Osteoblast (primary cell): ENCODE data around the gene BZW2. TPM values are rescaled to one million over a fixed set of nuclear protein-coding genes. Genes with fewer than 3 reads are reported as not detected.
A peak's percentile ranks its signal among the peaks of the same experiment; 100 is the strongest.

Experiments
- DNase-seq: peaks from one replicate; pipeline ENCODE4 v3.0.0; 2011; ENCODE audit warnings: low spot score, mixed read lengths; ENCODE audit not compliant: insufficient read length; ENCODE audit errors: missing footprints
- H2AFZ ChIP-seq: 2 replicates; pipeline ENCODE4 v1.6.0; 2011; ENCODE audit warnings: mild to moderate bottlenecking, low read length
- H3K27ac ChIP-seq: 2 replicates; pipeline ENCODE4 v1.5.1; 2011; ENCODE audit warnings: mild to moderate bottlenecking, low read depth, low read length, moderate library complexity
- H3K27me3 ChIP-seq: 2 replicates; pipeline ENCODE4 v1.6.0; 2012; ENCODE audit warnings: mild to moderate bottlenecking, control low read depth, inconsistent platforms, low read length, moderate library complexity; ENCODE audit not compliant: insufficient read depth
- H3K36me3 ChIP-seq: 2 replicates; pipeline ENCODE4 v1.5.1; 2011; ENCODE audit warnings: mild to moderate bottlenecking, low read length, control low read depth, moderate library complexity; ENCODE audit not compliant: insufficient read depth
- H3K4me1 ChIP-seq: 2 replicates; pipeline ENCODE4 v1.5.1; 2011; ENCODE audit warnings: mild to moderate bottlenecking, low read length, control low read depth, moderate library complexity; ENCODE audit not compliant: insufficient read depth
- H3K4me2 ChIP-seq: 2 replicates; pipeline ENCODE4 v1.6.0; 2011; ENCODE audit warnings: mild to moderate bottlenecking, low read length; ENCODE audit not compliant: insufficient read depth
- H3K4me3 ChIP-seq: fragments of 200-600 bp; sonication (generic); 3 replicates; pipeline ENCODE4 v1.5.1; 2012; ENCODE audit warnings: mild to moderate bottlenecking, low read length, inconsistent platforms; ENCODE audit not compliant: insufficient read depth
- H3K79me2 ChIP-seq: 2 replicates; pipeline ENCODE4 v1.6.0; 2012; ENCODE audit warnings: mild to moderate bottlenecking, low read length, control low read depth, inconsistent platforms; ENCODE audit not compliant: insufficient read depth
- H3K9me3 ChIP-seq: 2 replicates; pipeline ENCODE4 v1.5.1; 2011; ENCODE audit warnings: low read depth, low read length, control low read depth
- H4K20me1 ChIP-seq: 2 replicates; pipeline ENCODE4 v1.6.0; 2012; ENCODE audit warnings: mild to moderate bottlenecking, low read length, control low read depth; ENCODE audit not compliant: insufficient read depth
- CTCF ChIP-seq: IDR thresholded peaks from 2 replicates; pipeline ENCODE4 v1.5.1; 2011; ENCODE audit warnings: mild to moderate bottlenecking, low read depth, low read length, moderate library complexity; ENCODE audit errors: extremely low read depth
- total RNA-seq: library from RNA; depleted of rRNA; stranded (reverse); fragments of >200 nt; gene quantifications from 2 replicates; pipeline ENCODE4 v1.2.3, GENCODE V29; 2012

The BZW2 gene
- total RNA-seq, 1 donor: 52.8 TPM

DNA sequence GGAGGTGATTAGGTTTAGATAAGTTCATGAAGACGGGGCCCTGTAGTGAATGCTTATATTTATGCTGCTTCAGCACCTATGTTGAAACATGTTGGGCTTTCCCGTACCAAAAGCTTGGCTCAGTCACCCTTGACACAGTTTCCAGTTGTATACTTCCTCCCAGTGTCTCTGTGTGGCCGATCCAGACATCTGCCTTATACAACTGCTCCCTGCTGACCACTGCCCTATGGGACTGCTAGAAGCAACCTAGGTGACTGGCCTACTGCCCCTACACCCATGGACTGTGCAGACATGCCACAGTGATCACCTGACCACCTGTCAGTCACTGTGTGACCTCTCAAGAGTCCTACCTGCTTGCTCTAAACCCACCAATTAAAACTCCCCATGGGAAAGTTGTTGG is 85.0 kb downstream of the BZW2 start:
- Histone ChIP-seq H3K27me3 (no peaks in the 10 kb centered on the region), H3K9me3 (no peaks in the 10 kb centered on the region), H3K4me1 (no peaks in the 10 kb centered on the region), H4K20me1 (no peaks in the 10 kb centered on the region), H2AFZ (no peak overlapping the region), H3K4me3 (no peak overlapping the region), H3K79me2 (no peaks in the 10 kb centered on the region), H3K36me3 (no peaks in the 10 kb centered on the region), H3K4me2 (no peak overlapping the region), H3K27ac (no peak overlapping the region)
- no peak for TF ChIP-seq CTCF
- DNase-seq: peak; percentile 31

DNA sequence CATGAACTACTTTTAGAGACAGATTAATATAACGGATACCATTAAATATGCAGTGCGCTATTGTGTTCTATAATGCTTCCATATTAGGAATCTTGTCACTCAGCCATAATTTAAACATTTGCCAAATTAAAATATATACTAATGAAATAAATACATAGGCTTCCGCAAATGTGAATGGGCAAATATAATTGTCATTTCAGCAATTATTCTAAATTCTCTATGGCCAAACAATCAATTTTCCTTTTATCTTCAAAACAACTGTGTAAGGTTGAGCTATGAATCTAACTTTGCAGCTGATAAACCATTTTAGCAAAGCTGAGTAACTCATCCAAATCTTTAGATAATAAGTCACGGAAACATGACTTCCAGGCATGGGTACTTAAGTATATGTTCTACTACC is 86.8 kb downstream of the BZW2 start:
- no peaks in the 10 kb centered on the region for H4K20me1 ChIP-seq
- no peak overlapping the region for H3K4me3 ChIP-seq
- no peaks in the 10 kb centered on the region for H3K9me3 ChIP-seq
- H3K27ac ChIP-seq: no peak overlapping the region
- no peaks in the 10 kb centered on the region for H3K4me1 ChIP-seq
- no peaks in the 10 kb centered on the region for H3K36me3 ChIP-seq
- no peaks in the 10 kb centered on the region for H3K79me2 ChIP-seq
- no peaks in the 10 kb centered on the region for H3K27me3 ChIP-seq
- no peak for TF ChIP-seq CTCF
- DNase-seq: no peak
- no peak overlapping the region for H2AFZ ChIP-seq
- H3K4me2 ChIP-seq: no peak overlapping the region

- H3K4me3 ChIP-seq: no peak overlapping the region
Measured at GRCh38 chr7:16734148-16734726, 88.3 kb downstream of the BZW2 start.

GRCh38 chr7:16735020-16735419 is 89.0 kb downstream of the BZW2 start:
- Histone ChIP-seq H3K4me2 (no peak overlapping the region), H3K9me3 (no peaks in the 10 kb centered on the region), H3K27ac (no peak overlapping the region), H3K4me1 (peaks cover 10% of the 10 kb centered on the region), H3K79me2 (no peaks in the 10 kb centered on the region), H3K4me3 (no peak overlapping the region), H3K36me3 (no peaks in the 10 kb centered on the region), H2AFZ (peak overlapping the region; percentile 2), H4K20me1 (no peaks in the 10 kb centered on the region), H3K27me3 (no peaks in the 10 kb centered on the region)
- DNase-seq: no peak
- no peak for TF ChIP-seq CTCF

More at GRCh38 chr7:16734148-16734726, 88.3 kb downstream of the BZW2 start:
- H4K20me1 ChIP-seq: no peaks in the 10 kb centered on the region
- no peak overlapping the region for H3K4me2 ChIP-seq
- no peaks in the 10 kb centered on the region for H3K79me2 ChIP-seq
- peak overlapping the region; percentile 39 for H2AFZ ChIP-seq
- no peak for TF ChIP-seq CTCF
- no peak overlapping the region for H3K27ac ChIP-seq
- peaks cover 2% of the 10 kb centered on the region for H3K4me1 ChIP-seq
- H3K9me3 ChIP-seq: no peaks in the 10 kb centered on the region
- no peaks in the 10 kb centered on the region for H3K36me3 ChIP-seq
- no peaks in the 10 kb centered on the region for H3K27me3 ChIP-seq
- DNase-seq: no peak
